ENCODE data around the gene CREB1.
"Not testable (repeated sequence)": the region's sequence is repeated elsewhere in the genome, so short reads cannot be mapped to it uniquely, and the experiment has no call there.

CREB1 gene

DNA sequence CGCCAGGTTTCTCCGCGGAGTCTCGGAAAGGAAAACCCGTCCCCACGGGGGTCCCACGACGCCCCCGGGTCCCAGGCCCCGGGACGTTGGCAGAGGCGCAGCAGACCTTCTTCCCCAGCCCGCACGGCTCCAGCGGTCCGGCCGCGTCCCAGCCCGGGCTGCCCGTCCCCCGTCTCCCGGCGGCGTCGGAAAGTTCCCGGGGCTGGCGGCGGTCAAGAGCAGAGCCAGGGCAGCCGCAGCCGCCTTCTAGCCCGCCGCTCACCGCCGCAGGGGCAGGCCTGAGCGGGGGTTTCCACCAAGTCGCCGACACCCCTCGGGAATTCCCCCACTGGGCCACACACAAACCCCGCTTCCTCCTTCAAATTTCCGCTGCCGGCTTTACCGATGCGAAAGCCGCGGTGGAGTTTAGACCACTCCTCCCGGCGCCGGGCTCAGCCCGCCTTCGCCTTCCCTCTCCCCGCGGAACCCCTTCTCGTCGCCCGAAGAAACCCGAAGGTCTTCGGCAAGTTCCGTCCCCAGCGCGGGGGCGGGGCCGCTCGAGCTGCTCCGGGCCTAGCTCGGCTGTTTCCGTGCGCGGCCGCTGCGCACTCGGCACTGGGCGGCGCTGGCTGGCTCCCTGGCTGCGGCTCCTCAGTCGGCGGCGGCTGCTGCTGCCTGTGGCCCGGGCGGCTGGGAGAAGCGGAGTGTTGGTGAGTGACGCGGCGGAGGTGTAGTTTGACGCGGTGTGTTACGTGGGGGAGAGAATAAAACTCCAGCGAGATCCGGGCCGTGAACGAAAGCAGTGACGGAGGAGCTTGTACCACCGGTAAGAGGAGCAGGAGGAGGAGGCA is at the start of gene CREB1:
TSS of gene CREB1 (plus strand) at position 633 of the 830 bp plus-strand sequence. CDS start 25,674 bp downstream, outside the sequence.
- DNase-seq, result peak; percentile 100

DNA sequence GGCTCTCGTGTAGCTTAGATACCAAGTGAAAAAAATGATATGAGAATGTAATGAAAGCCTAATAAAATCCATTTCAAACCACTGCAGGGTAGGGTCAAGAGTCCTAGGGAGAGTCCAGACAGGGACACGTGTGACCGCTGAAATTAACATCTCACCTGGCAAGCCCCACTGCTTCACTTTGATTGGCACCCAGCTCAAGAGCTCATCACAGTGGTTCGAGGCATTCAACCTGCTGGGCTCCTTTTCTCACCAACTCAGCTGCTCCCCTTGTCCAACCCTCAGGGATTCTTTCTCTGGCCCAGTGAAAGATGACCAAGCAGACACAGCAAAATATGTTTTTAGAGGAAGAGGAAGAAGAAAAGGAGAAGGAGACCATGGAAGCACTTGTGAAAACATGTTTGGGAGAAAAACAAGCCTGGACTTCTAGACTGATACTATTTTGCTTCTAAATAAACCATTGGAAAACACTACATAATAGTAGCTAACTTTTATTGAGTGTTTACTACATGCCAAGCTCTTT is 49.2 kb upstream of the CREB1 start:
- DNase-seq, result no peak

DNA sequence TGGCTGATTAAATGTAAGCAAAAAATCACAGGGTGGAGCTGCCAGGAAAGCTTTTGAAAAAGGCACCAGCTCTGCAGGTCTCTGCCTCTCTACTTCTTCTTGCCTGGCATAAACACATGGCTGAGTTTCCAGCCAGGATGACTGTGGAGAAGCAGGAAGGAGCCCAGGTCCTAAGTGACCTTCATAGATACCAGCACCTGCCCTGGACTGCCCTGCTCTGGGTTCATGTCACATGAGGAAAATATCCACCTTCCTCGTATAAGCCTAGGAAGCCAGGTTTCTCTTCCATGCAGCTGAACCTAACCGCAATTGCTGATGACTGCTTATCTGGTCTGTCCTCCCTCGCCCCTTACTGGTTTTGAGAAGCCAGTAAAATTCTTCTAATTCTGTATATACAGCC is 47.8 kb upstream of the CREB1 start:
- no peak for DNase-seq

DNA sequence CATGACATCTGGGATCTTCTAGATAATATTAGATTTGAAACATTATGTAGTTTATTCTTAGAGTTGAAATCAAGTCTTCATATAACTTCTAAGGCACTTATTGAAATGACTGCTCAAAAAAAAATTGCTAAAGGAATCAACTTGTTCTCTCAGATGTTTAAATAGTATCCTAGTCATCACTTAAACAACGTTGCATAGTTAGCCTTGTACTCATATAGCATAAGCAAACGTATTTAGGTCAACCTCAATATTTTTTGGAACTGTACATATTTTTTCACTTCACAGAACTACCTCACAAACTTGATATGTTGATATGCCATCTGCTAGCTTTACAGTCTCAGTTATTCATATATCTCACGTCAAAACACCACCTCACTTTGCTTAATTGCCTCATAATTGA is 47.1 kb upstream of the CREB1 start:
- DNase-seq, result no peak

DNA sequence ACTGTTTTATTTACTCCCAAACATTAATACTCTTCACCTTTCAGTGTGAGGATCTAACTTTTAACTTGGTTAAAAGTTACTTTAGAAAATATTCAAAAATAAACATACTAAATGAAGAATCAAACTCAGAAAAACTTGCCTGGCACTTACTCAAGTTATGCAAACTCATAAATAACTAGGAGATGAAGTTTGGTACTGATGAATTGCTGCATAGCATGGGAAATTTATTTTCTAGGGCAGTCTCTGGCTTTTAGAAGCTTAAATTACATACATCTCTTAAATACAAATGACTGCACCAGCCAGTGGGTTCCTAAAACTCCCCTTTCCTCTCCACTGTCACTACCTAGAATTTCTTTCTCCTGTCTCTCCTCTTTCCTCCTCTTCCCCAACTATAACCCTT is 46.7 kb upstream of the CREB1 start:
- DNase-seq, result no peak

DNA sequence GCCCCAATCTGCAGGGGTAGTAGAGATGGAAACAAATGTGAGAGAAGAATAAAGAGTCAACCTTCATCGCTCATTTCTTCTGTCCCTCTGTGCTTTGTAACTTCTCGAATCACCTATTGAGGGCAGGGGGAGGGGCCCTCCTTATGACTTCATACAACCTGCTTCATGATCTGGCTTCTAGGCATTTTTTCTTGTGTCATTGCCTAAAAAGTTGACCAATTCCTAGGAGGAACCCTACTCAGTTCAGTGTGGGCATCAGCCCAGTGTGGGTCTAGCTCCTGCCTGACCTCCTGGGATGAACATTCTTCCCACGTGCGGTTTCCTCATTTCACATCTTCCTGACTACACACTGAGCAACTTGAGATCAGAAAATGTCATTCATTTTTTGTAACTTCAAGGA is 46.3 kb upstream of the CREB1 start:
- no peak for DNase-seq

DNA sequence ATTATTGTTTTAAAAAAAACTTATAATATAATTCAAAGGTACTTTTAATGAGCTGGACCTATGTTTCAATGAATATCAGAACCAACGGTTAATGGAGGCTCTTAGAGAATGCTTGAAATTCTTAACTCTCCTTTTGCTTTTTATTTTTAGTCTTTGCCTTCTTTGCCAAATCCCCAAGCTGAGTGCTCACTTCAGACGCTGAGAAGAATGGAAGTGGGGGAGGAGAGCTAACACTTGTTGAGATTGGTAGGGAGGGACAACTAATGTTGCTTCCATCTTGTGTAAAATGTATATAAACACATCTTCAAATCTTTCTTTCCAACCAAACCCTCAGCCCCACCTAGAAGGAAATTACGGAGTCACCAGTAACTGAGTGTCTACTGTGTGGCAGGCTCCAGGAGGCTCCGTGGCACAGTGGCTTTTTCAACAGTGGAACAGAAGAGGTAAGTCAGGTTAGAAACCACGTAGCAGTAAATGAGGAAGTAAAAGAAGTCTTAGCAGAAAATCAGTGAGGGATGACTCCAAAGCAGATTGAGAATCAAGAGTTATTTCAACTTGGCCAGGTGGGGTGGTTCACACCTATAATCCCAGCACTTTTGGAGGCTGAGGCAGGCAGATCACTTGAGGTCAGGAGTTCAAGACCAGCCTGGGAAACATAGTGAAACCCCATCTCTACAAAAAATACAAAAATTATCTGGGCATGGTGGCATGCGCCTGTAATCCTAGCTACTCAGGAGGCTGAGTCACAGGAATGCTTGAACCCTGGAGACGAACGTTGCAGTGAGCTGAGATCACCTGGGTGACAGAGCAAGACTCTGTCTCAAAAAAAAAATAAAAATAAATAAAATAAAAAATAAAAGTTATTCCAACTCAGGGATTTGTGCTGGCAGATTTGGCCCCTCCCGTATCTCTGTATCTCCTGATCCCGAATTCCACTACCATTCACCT is 45.0 kb upstream of the CREB1 start:
- DNase-seq, result no peak

DNA sequence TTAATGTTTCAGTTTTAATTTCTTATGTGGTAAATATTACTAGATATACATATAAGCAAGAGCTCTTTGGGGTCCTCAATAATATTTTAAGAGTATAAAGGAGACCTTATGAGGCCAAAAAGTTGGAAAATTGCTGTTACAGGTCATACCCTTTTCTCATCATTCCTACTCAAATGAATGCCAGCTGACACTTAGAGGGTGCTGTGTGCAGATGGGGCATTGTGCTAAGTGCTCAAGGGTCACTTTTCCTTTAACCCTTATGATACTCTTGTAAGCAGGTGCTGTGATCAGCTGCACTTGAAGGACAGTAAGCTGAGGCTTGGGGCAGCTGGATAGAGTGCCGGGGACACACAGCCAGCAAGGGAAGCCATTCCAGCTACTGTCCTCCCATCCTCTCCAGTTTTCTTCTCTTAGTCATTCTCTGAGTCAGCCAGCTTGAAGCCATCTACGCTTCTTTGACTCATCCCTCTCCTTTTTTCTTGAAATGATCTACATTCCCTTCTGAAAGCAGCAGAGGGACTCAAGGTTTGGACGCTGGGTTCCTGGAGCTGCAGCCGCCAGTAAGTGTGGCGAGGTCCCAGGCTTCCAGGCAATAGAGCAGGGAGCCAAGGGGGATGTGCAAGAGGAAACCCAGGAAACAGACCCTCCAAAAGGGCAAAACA is 42.0 kb upstream of the CREB1 start:
- no peak for DNase-seq

DNA sequence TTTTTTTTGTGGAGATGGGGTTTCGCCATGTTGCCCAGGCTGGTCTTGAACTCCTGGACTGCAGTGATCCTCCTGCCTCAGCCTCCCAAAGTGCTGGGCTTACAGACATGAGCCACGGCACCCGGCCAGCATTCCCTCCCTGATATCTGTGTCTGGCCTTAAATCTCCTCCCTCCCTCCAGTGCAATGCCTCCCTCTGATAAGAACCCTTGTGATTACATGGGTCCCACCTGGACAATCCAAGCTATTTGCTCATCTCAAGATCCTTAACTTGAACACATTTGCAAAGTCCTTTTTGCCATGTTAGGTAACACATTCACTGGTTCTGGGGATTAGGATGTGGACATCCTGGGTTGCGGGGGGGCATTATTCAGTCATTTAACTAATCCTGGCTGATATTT is 40.5 kb upstream of the CREB1 start:
- no peak for DNase-seq

DNA sequence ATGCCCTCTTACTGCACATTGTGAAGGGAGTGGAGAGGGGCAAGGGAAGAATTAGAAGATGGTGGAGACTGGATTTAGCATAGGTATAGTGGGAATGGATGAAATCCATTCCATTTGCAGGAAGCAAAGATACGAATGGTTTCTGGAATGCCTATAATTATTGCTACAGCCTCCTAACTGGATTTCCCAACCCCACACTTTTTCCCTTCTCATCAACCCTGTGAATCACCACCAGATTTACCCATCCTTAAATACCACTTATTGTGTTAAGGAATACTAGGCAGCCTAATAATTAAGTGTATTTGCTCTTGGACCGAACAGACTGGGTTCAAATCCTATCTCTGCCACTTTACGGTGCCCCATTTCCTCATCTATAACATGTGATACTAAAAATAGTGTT is 39.3 kb upstream of the CREB1 start:
- no peak for DNase-seq

DNA sequence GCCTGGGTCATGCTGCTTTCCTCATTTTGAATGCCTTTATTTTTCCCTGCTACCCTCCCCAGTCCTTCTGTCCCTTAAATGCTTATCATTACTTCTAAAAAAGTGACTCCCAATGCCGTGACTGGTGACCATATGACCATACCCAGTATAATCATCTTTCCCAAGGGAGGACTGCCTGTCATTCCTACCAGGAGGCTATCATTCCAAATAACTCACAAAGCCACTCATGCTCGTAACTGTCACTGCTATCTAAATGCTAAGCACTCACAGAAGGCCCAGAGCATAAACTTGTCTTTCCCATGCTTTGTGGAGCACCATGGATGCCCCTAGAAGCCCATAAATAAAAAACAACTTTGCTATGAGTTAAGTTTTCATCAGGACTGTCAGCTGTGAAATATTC is 38.7 kb upstream of the CREB1 start:
- no peak for DNase-seq

DNA sequence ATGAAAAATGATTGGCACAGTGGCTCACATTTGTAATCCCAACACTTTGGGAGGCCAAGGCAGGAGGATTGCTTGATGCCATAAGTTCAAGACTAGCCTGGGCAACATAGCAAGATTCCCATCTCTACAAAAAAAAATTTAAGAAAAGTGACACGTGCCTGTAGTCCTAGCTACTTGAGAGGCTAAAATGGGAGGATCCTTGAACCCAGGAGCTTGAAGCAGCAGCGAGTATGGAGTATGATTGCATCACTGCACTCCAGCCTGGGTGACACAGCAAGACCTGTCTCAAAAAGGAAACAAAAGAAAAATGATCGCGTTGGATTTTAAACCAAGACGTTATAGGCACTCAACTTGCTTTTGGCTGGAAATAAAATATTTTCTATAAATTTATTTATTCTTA is 37.8 kb upstream of the CREB1 start:
- DNase-seq, result no peak

DNA sequence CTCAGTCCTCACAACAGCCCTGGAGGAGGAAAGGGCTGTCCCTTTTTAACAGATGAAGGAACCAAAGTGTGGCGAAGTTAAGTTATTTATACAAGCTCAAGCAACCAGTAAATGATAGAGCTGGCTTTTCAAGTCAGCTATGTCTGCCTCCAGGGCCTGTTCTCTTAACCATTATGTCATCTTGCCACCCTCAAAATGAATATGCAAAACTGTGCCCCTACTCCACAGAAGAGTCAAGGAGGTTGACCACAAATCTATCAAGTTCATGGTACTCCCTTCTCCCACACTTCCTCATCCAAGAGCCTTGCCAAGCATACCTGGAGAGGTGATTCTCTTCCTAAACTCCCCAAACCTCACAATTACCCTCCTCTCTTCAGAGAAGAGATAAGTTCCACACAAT is 37.3 kb upstream of the CREB1 start:
- DNase-seq, result no peak

DNA sequence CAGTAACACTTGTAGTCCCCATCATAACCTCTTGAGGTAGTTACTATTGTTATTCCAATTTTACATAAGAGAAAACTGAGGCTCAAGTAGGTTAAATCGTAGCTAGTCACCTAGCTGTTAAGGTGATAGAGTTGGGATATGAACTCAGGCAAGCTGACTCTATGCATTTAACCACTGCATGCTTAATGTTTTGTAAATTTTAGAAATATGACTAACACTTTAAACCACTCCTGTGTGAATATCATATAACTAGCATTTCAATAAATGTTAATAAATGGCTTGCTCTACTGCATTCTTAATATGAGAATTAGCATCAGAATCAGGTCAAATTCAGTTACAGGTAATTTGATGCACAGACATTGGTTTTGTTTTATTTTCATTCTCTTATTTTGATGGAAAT is 35.6 kb upstream of the CREB1 start:
- no peak for DNase-seq

DNA sequence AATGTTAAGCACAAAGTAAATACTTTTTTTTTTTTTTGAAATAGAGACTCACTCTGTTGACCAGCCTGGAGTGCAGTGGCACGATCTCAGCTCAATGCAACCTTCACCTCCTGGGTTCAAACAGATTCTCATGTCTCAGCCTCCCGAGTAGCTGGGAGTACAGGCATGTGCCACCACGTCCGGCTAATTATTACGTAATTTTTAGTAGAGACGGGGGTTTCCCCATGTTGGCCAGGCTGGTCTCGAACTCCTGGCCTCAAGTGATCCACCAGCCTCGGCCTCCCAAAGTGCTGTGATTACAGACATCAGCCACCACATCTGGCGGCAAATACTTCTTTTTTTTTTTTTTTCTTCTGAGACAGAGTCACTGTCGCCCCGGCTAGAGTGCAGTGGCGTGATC is 32.8 kb upstream of the CREB1 start:
- DNase-seq, result not testable (repeated sequence)

DNA sequence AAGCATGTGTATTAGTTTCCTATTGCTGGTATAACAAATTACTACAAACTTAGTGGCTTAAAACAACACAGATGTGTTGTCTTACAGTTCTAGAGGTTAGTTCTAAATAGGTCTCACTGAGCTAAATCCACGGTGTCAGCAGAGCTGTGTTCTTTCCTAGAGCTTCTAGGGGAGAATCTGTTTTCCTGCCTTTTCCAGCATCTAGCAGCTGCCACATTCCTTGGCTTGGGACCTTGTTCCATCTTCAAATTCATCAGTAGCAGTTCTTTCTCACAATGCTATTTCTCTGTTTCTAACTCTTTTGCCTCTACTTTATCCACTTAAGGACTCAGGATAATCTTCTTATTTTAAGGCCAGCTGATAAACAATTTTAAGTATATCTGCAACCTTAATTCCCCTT is 32.2 kb upstream of the CREB1 start:
- DNase-seq, result no peak

DNA sequence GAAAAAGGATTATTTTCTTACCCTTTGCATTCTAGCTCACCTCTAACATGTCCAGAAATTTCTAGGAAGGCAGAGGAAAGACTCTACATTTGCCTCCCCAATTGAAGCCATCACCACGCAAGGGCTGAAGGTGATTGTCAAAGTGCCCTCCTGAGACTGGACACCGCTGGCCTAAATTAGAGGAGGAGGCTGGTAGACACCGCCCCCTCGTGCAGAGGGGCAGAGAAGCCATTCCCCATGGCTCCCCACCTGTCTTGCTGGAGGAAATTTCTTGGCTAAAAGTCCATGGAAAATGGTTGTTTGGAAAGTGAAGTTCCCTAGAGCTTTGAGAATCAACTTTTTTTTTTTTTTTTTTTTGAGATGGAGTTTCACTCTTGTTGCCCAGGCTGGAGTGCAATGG is 31.3 kb upstream of the CREB1 start:
- no peak for DNase-seq

DNA sequence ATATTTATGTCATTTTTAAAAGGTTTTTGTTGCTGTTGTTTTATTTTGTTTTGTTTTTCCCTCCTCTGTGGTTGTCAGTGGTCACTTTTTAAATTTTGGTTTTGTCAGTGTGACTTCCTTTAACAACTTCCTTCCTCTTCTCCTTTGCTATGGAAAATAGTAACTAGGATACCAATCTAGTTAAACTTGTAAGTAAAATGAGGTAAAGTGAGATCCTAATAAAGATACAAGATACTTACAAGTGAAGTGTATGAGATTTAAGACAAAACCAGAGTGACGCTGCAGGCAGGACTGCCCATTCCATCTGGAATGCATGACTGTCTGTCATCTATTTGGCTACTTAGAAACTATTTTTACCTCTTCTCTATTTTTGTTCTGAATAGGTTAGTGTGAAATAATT is 30.6 kb upstream of the CREB1 start:
- DNase-seq, result no peak

DNA sequence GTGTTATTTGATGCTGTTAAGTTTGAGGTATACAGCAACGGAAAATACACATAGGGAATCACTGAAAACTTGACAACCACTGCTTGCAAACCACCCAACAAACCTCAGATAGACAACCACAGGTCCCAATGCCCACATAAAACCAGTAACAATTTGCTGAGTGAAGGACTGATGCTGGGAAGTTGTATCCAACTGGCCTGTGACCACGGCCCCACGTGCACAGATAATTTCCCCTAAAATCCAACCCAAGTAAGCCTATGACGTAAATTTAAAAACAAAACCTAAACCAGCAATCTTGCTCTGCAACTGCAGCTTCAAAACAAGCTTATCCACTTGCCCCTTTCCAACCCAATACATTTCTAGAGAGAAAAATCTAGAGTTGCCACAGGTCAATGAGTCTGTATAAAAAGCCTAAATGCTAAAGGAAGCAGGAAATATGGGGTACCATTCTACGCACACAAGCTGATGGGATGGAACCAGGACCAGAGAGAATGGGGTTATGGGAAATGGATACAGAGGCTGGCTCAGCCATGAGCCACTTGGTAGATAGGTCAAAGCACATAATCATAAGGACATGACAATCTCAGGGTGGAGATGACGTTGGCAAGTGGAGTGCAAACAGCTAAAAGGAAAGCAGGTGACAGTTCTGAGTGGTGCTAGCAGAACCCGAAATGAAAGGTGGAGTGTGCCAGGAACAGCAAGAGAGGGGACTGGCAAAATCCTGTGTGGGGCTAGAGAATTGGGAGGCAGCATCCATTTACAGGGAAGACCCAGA is 27.8 kb upstream of the CREB1 start:
- DNase-seq, result no peak

DNA sequence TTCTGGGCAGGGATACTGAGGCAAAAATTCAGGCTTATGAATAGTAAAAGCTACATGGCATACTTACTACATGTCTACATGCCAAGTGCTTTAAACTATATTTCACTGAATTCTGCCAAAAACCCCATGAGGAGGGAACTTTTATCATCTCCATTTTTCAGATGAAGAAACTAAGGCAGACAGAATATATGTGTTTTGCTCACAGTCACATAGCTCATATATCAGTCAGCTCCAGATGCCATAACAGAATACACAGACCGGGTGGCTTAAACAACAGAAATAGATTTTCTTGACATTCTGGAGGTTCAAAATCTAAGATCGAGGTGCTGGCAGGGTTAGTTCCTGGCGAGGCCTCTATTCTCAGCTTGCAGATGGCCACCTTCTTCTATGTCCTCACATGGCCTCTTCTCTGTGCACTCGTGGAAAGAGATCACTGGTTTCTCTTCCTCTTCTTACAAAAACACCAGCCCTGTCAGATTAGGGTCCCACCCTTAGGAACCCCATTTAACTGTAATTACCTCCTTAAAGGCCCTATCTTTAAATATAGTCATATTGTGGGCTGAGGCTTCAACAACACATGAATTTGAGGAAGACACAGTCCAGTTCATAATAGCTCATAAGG is 27.1 kb upstream of the CREB1 start:
- DNase-seq, result no peak

DNA sequence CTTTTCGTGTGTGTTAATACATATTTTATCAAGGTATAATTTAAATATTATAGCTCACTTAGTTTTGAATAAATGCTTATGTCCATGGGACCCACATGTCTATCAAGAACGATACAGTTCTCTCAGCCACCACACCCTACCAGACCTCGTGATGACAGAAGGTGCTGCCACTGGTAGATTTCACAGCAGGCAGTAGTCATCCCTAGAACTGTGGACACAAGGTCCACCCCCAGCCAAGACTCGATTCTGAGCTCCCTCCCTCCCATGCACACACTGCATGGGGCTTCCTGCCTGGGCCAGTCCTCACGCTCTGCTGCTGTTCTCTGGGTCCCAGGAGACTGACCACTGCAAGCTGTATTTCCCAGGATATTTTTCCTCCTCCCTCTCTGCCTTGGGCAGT is 26.5 kb upstream of the CREB1 start:
- DNase-seq, result no peak
